Measurements from ENCODE around the gene PARM1. TPM values are rescaled to one million over a fixed set of nuclear protein-coding genes. Genes with fewer than 3 reads are reported as not detected.

The PARM1 gene
- total and polyA plus RNA-seq, 2 of the 4 experiments (the other 2 are of a cell fraction) = 0.07 to 0.18 TPM

GRCh38 chr4:75089206-75089605, 156.3 kb downstream of the PARM1 start:
- H3K9ac ChIP-seq (ENCODE audit: low read depth, low read length) = no peak overlapping the region
- H2BK5ac ChIP-seq (ENCODE audit: low read depth, low read length, poor library complexity, severe bottlenecking) = no peak overlapping the region
- H2AK9ac ChIP-seq (replicated peaks; ENCODE audit: low read depth, low read length, poor library complexity) = no peak overlapping the region
- H3K79me1 ChIP-seq (ENCODE audit: low read depth in 1 of 2, low read length in 2 of 2) = no peaks in the 10 kb centered on the region
- no peaks in the 10 kb centered on the region for H3K9me3 ChIP-seq (ENCODE audit: control insufficient read depth, insufficient read depth, low read length)
- no peak overlapping the region for H2BK20ac ChIP-seq (ENCODE audit: low read depth, low read length)
- no peak overlapping the region for H2AFZ ChIP-seq (replicated peaks; ENCODE audit: low read length, poor library complexity)
- no peaks in the 10 kb centered on the region for H3K9me1 ChIP-seq (ENCODE audit: insufficient read depth, low read length)
- dilution Hi-C loops (cut with HindIII; ENCODE audit: low sequenced_read_pairs, unreplicated experiment) = no loop called here
- TF ChIP-seq SMC3 (IDR thresholded peaks at IDR 0.05; ENCODE audit: low read depth, low read length) (no peak), RCOR1 (IDR thresholded peaks at IDR 0.05; ENCODE audit: insufficient replicate concordance, low read length) (no peak), BHLHE40 (IDR thresholded peaks at IDR 0.05; ENCODE audit: low read depth, low read length) (no peak)
- H3K56ac ChIP-seq (ENCODE audit: extremely low read depth, insufficient read depth, low read length) = no peak overlapping the region
- no peak overlapping the region for H3K27ac ChIP-seq (ENCODE audit: insufficient read depth, low read length)
- no peak overlapping the region for H3K4ac ChIP-seq (ENCODE audit: low read depth, low read length)
- intact Hi-C loops (cut with micrococcal nuclease) = no loop called here
- H2BK120ac ChIP-seq (ENCODE audit: low read depth, low read length) = no peak overlapping the region
- H3K14ac ChIP-seq (replicated peaks; ENCODE audit: low read depth, low read length) = no peak overlapping the region
- H4K5ac ChIP-seq (ENCODE audit: low read depth, low read length) = no peak overlapping the region
- H3K27me3 ChIP-seq (ENCODE audit: control insufficient read depth, insufficient read depth, low read length) = no peaks in the 10 kb centered on the region
- no peaks in the 10 kb centered on the region for H3K4me1 ChIP-seq (ENCODE audit: control insufficient read depth, insufficient read depth, low read length)
- ChIA-PET POLR2A (ENCODE audit: unreplicated experiment) (no interaction called here), CTCF (no interaction called here)
- H4K8ac ChIP-seq (ENCODE audit: low read depth in 2 of 2, low read length in 2 of 2) = no peak overlapping the region
- DNase-seq = no peak
- no peak overlapping the region for H3K4me2 ChIP-seq (ENCODE audit: low read depth, low read length)
- no peak overlapping the region for H4K91ac ChIP-seq (ENCODE audit: insufficient read depth, low read depth, low read length)
- in situ Hi-C loops (cut with MboI; ENCODE audit: low sequenced_read_pairs) = no loop called here
- no peak overlapping the region for H2BK15ac ChIP-seq (ENCODE audit: low read depth, low read length)
- WGBS, 2 experiments (ENCODE audit: extremely low coverage in 2 of 2, insufficient read length in 1 of 2) = no CpG with 5 or more reads among the region's 4 CpGs
- no peaks in the 10 kb centered on the region for H4K20me1 ChIP-seq (ENCODE audit: insufficient read depth, low read length)
- no peaks in the 10 kb centered on the region for H3K36me3 ChIP-seq (ENCODE audit: control insufficient read depth, insufficient read depth, low read length)
- BruUV-seq (replicated peaks) = no TSS peak
- H3K4me3 ChIP-seq (ENCODE audit: insufficient read depth, low read depth, low read length) = no peak overlapping the region
- H2AK5ac ChIP-seq (ENCODE audit: low read depth, low read length) = no peak overlapping the region
- no peak for ATAC-seq (ENCODE audit: low read depth)
- no peak overlapping the region for H3K23ac ChIP-seq (ENCODE audit: low read depth, low read length)
- no peak overlapping the region for H3K18ac ChIP-seq (ENCODE audit: low read depth, low read length)
